ENCODE data around the gene CHST13.
"Not testable (repeated sequence)": the region's sequence is repeated elsewhere in the genome, so short reads cannot be mapped to it uniquely, and the experiment has no call there.

CHST13 gene

DNA sequence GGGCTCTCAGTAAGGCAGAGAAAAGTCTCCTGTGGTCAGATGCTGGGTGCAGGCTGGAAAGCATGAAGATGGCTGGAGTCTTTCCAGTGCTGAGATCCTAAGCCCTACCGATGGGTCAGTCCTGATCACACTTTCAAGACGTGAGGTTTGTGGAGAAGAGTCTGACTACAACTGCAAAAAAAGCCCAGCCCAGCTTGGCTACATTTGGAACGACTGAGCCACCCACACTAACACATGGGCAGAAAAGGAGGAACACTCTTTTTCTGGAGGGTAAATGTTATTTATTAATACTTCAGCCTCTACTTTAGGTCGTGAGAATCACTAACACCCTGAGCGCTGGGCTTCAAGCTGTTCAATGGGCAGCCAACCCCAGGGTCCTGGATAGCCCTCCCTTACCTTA is 56.8 kb downstream of the CHST13 start:
- DNase-seq (ENCODE audit: extremely low read depth in 1 of 2, low read depth in 1 of 2): no peak

DNA sequence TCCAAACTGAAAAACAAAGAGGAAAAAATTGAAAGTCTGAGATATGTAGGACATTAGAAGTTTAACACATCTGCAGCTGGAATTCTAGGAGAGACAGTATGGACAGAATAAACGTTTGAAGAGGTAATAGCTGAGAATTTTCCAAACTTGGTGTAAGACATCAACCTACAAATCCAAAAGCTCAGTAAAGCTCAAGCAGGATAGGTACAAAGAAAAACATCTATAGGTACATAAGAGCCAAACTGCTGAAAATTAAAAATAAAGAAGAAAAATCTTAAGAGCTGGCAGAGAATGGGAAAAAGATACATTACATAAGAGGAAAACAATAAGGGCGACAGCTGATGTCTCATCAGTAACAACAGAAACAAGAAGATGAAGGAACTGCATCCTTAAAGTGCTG is 57.6 kb downstream of the CHST13 start:
- no peak for DNase-seq (ENCODE audit: extremely low read depth in 1 of 2, low read depth in 1 of 2)

DNA sequence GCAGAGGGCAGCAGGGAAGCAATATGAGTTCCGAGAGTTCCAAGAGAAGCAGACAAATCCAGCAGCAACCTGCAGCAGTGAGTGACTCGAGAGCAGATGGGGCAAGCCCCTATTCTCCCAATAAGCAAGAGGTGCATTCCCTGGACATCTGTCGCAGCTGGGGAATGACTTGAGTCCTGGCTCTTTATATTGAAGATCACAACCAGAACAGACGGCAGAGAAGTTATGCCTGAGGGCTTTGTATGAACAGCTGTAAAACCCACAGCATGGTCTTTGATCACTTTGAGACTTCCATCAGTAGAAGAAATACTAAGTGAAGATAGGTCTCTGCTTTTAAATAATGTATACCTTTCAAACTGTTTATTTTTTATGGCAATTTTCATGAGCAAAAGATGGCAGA is 58.4 kb downstream of the CHST13 start:
- no peak for DNase-seq (ENCODE audit: extremely low read depth in 1 of 2, low read depth in 1 of 2)

GRCh38 chr3:126591515-126591914 is 67.6 kb downstream of the CHST13 start:
- DNase-seq (ENCODE audit: extremely low read depth in 1 of 2, low read depth in 1 of 2): not testable (repeated sequence)

Measured in activated CD8-positive, alpha-beta memory T cell treated with anti-CD3 and anti-CD28 coated beads for 1 hour (primary cell).